Measurements from ENCODE around the gene SF3B4.
A peak's percentile ranks its signal among the peaks of the same experiment; 100 is the strongest.

The SF3B4 gene

GRCh38 chr1:149906570-149907075, 21.0 kb downstream of the SF3B4 start:
- DNase-seq = no peak

GRCh38 chr1:149903836-149904491, 23.6 kb downstream of the SF3B4 start:
- Histone ChIP-seq H2AFZ (ENCODE audit: low read depth, low read length) (no peak overlapping the region), H3K4me2 (ENCODE audit: insufficient read depth, low read length) (no peak overlapping the region), H3K9me3 (ENCODE audit: insufficient read depth, low read length, severe bottlenecking) (no peaks in the 10 kb centered on the region), H3K27ac (ENCODE audit: low read length) (no peak overlapping the region), H3K27me3 (ENCODE audit: insufficient read depth, low read length, poor library complexity) (no peaks in the 10 kb centered on the region), H4K20me1 (ENCODE audit: insufficient read depth, low read length) (no peaks in the 10 kb centered on the region), H3K9ac (ENCODE audit: low read depth, low read length) (no peak overlapping the region), H3K4me1 (ENCODE audit: insufficient read depth, low read length) (peaks cover 19% of the 10 kb centered on the region), H3K36me3 (ENCODE audit: insufficient read depth, low read length) (peaks cover 59% of the 10 kb centered on the region), H3K4me3 (ENCODE audit: low read depth in 1 of 2, low read length in 2 of 2) (no peak overlapping the region), H3K79me2 (ENCODE audit: insufficient read depth, low read length) (peaks cover 12% of the 10 kb centered on the region)
- ATAC-seq (ENCODE audit: insufficient read depth, low read depth) (no peak), DNase-seq (no peak)
- no peak for TF ChIP-seq EZH2 (IDR thresholded peaks at IDR 0.05; ENCODE audit: borderline replicate concordance, low read depth, low read length, severe bottlenecking)
- TF ChIP-seq CTCF (IDR thresholded peaks at IDR 0.05; ENCODE audit: borderline replicate concordance, extremely low read depth, low read length, poor library complexity, severe bottlenecking) = no peak

More at GRCh38 chr1:149906570-149907075, 21.0 kb downstream of the SF3B4 start:
- no peak overlapping the region for H2AFZ ChIP-seq (ENCODE audit: low read depth, low read length)
- H3K79me2 ChIP-seq (ENCODE audit: insufficient read depth, low read length) = no peaks in the 10 kb centered on the region
- ATAC-seq (ENCODE audit: insufficient read depth, low read depth) = no peak
- H3K9me3 ChIP-seq (ENCODE audit: insufficient read depth, low read length, severe bottlenecking) = no peaks in the 10 kb centered on the region
- H3K9ac ChIP-seq (ENCODE audit: low read depth, low read length) = no peak overlapping the region
- H3K36me3 ChIP-seq (ENCODE audit: insufficient read depth, low read length) = peaks cover 80% of the 10 kb centered on the region
- no peaks in the 10 kb centered on the region for H3K4me1 ChIP-seq (ENCODE audit: insufficient read depth, low read length)
- no peak overlapping the region for H3K4me3 ChIP-seq (ENCODE audit: low read depth in 1 of 2, low read length in 2 of 2)
- no peaks in the 10 kb centered on the region for H4K20me1 ChIP-seq (ENCODE audit: insufficient read depth, low read length)
- H3K27ac ChIP-seq (ENCODE audit: low read length) = no peak overlapping the region
- H3K27me3 ChIP-seq (ENCODE audit: insufficient read depth, low read length, poor library complexity) = no peaks in the 10 kb centered on the region
- no peak overlapping the region for H3K4me2 ChIP-seq (ENCODE audit: insufficient read depth, low read length)
- TF ChIP-seq CTCF (IDR thresholded peaks at IDR 0.05; ENCODE audit: borderline replicate concordance, extremely low read depth, low read length, poor library complexity, severe bottlenecking) (no peak), EZH2 (IDR thresholded peaks at IDR 0.05; ENCODE audit: borderline replicate concordance, low read depth, low read length, severe bottlenecking) (no peak)

- Histone ChIP-seq H3K27ac (ENCODE audit: low read length) (peak within 1 kb of the TSS; percentile 84), H3K79me2 (ENCODE audit: insufficient read depth, low read length) (peaks cover 12% of the 10 kb centered on the region), H3K4me2 (ENCODE audit: insufficient read depth, low read length) (peak within 1 kb of the TSS; percentile 73), H4K20me1 (ENCODE audit: insufficient read depth, low read length) (no peaks in the 10 kb centered on the region), H3K36me3 (ENCODE audit: insufficient read depth, low read length) (peaks cover 23% of the 10 kb centered on the region), H3K4me3 (ENCODE audit: low read depth in 1 of 2, low read length in 2 of 2) (peak within 1 kb of the TSS; percentile 65 to 87; a peak in 3 of 4 replicates), H3K9me3 (ENCODE audit: insufficient read depth, low read length, severe bottlenecking) (no peaks in the 10 kb centered on the region), H3K4me1 (ENCODE audit: insufficient read depth, low read length) (peaks cover 23% of the 10 kb centered on the region), H3K9ac (ENCODE audit: low read depth, low read length) (peak within 1 kb of the TSS; percentile 81), H3K27me3 (ENCODE audit: insufficient read depth, low read length, poor library complexity) (no peaks in the 10 kb centered on the region), H2AFZ (ENCODE audit: low read depth, low read length) (peak within 1 kb of the TSS; percentile 91)
- TF ChIP-seq CTCF (IDR thresholded peaks at IDR 0.05; ENCODE audit: borderline replicate concordance, extremely low read depth, low read length, poor library complexity, severe bottlenecking) (no peak), EZH2 (IDR thresholded peaks at IDR 0.05; ENCODE audit: borderline replicate concordance, low read depth, low read length, severe bottlenecking) (no peak)
- ATAC-seq (ENCODE audit: insufficient read depth, low read depth) (peak; percentile 100), DNase-seq (peak; percentile 89)
Observed at GRCh38 chr1:149899460-149900284, 27.9 kb downstream of the SF3B4 start, which contains the start of gene BOLA1. BOLA1 (plus strand) TSS chr1:149899568; CDS start chr1:149900060, 492 bp downstream.

Measured in DND-41 (cell line).